Naive thymus-derived CD4-positive, alpha-beta T cell (primary cell): ENCODE measurements around the gene PET100. TPM values are rescaled to one million over a fixed set of nuclear protein-coding genes. Genes with fewer than 3 reads are reported as not detected.

Source experiments
- ATAC-seq: fragments of 150-1000 bp; cut with Tn5 transposase; 2 replicates; pipeline ENCODE4 v1.10.0; 2021; ENCODE audit warnings: mild to moderate bottlenecking, moderate library complexity
- CTCF ChIA-PET: fragments of 350-600 bp; sonication (Branson Sonifier 250); formaldehyde crosslinking; loops from one replicate; lab custom pipeline; 2021; ENCODE audit warnings: antibody characterized with exemption; lab: Charles Lee
- POLR2A ChIA-PET: fragments of 350-600 bp; sonication (Branson Sonifier 250); formaldehyde crosslinking; loops from one replicate; lab custom pipeline; 2021; ENCODE audit warnings: antibody characterized with exemption, inconsistent platforms; lab: Charles Lee
- DNase-seq, 9 donors: peaks; one replicate each; pipeline versions ENCODE4 v3.0.0 to v3.0.0-alpha.2; 2020 to 2022; ENCODE audit warnings: mixed read lengths in 1 of 9
- H3K27ac ChIP-seq: one replicate; pipeline ENCODE4 v1.7.0; 2013; ENCODE audit warnings: mild to moderate bottlenecking, low read depth, low read length, moderate library complexity
- H3K27me3 ChIP-seq, 2 donors: one replicate each; pipeline ENCODE4 v1.7.0; 2013; ENCODE audit warnings: low read length in 2 of 2, mild to moderate bottlenecking in 2 of 2, moderate library complexity in 2 of 2; ENCODE audit not compliant: control insufficient read depth in 2 of 2, insufficient read depth in 2 of 2
- H3K36me3 ChIP-seq, 3 experiments: 1 replicate in 2 of 3; 2 replicates in 1 of 3; pipeline ENCODE4 v1.7.0; 2013; ENCODE audit warnings: low read length in 3 of 3, mild to moderate bottlenecking in 3 of 3, moderate library complexity in 1 of 3; ENCODE audit not compliant: insufficient read depth in 3 of 3, control insufficient read depth in 2 of 3
- H3K4me1 ChIP-seq, 2 donors: one replicate each; pipeline ENCODE4 v1.7.0; 2013; ENCODE audit warnings: low read length in 2 of 2, mild to moderate bottlenecking in 2 of 2, moderate library complexity in 1 of 2; ENCODE audit not compliant: control insufficient read depth in 2 of 2, insufficient read depth in 2 of 2
- H3K4me3 ChIP-seq: 2 replicates; pipeline ENCODE4 v1.7.0; 2013; ENCODE audit warnings: mild to moderate bottlenecking, low read length
- H3K9me3 ChIP-seq, 3 experiments: 1 replicate in 2 of 3; 2 replicates in 1 of 3; pipeline ENCODE4 v1.7.0; 2013; ENCODE audit warnings: low read length in 3 of 3; ENCODE audit not compliant: control insufficient read depth in 2 of 3
- H3K27ac Mint-ChIP-seq, 9 donors: one replicate each; pipeline ENCODE4 v1.8.0; 2020 to 2022; ENCODE audit warnings: mixed read lengths in 9 of 9, mild to moderate bottlenecking in 8 of 9, moderate library complexity in 5 of 9, inconsistent platforms in 2 of 9
- H3K27me3 Mint-ChIP-seq, 5 donors: one replicate each; pipeline ENCODE4 v1.8.0; 2021 to 2022; ENCODE audit warnings: mixed read lengths in 5 of 5, mild to moderate bottlenecking in 1 of 5
- H3K36me3 Mint-ChIP-seq, 5 donors: one replicate each; pipeline ENCODE4 v1.8.0; 2020 to 2022; ENCODE audit warnings: mixed read lengths in 5 of 5, mild to moderate bottlenecking in 3 of 5, inconsistent platforms in 1 of 5
- H3K4me1 Mint-ChIP-seq, 7 donors: one replicate each; pipeline ENCODE4 v1.8.0; 2020 to 2022; ENCODE audit warnings: mixed read lengths in 7 of 7, mild to moderate bottlenecking in 3 of 7, inconsistent platforms in 1 of 7
- H3K4me3 Mint-ChIP-seq, 10 donors: one replicate each; pipeline ENCODE4 v1.8.0; 2020 to 2022; ENCODE audit warnings: mild to moderate bottlenecking in 10 of 10, mixed read lengths in 10 of 10, moderate library complexity in 6 of 10, inconsistent platforms in 2 of 10
- H3K9me3 Mint-ChIP-seq, 11 donors: one replicate each; pipeline ENCODE4 v1.8.0; 2020 to 2022; ENCODE audit warnings: mixed read lengths in 11 of 11, mild to moderate bottlenecking in 4 of 11, inconsistent platforms in 1 of 11, moderate library complexity in 1 of 11
- intact Hi-C, 2 donors: fragments of 100-400 bp; cut with micrococcal nuclease; formaldehyde crosslinking; loops; one replicate each; pipeline ENCODE4 v1.15.1; 2023
- polyA plus RNA-seq, 2 donors: library from polyadenylated mRNA; unstranded; fragments of 300-500 nt; fragmentation: Illumina TruSeq; gene quantifications; one replicate each; pipeline ENCODE4 v1.2.3, GENCODE V29; 2021
- total RNA-seq, 6 experiments: library from RNA in 5 of 6; stranded (reverse) in 5 of 6; gene quantifications; 1 replicate in 5 of 6; 2 replicates in 1 of 6; pipeline ENCODE4 v1.2.3 and lab custom pipeline; 2021 to 2026

Gene PET100
- total and polyA plus RNA-seq, 7 experiments from 2014 or later = 112 to 274 (median 127) TPM

DNA sequence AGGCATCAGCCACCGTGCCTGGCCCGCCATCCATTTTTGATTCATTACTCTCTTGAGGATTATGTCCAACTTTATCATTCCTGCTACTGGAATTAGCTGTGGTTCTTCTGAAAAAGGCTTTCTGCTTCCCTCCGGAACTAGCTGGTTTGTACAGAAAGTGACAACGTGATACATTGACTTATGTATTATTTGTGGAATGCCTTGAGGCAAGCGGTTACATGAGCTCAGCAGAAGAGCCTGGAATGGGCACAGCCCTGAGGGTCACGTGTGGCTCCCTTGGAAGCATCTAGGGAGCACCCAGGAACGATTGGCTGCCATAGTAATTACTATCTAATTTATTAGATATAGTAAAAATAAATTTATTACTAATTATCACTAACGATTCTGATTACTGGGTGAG lies 24.8 kb downstream of the PET100 start:
- POLR2A ChIA-PET = interaction anchor here (0.8 kb wide), 1 partner anchor 14 kb away, joined by 3 read pairs; no protein-coding TSS in a partner anchor
- Mint-ChIP-seq H3K27me3 (peaks cover 0 to 6% (median 0%) of the 10 kb centered on the region in 5 donors), H3K36me3 (peaks cover 0 to 2% (median 0%) of the 10 kb centered on the region in 5 donors), H3K4me3 (no peak overlapping the region), H3K9me3 (peaks cover 0 to 1% (median 0%) of the 10 kb centered on the region in 11 donors), H3K27ac (no peak overlapping the region), H3K4me1 (peaks cover 10 to 29% (median 24%) of the 10 kb centered on the region in 7 donors)
- Histone ChIP-seq H3K4me1 (peaks cover 0 to 21% of the 10 kb centered on the region in 2 donors), H3K9me3 (no peaks in the 10 kb centered on the region), H3K4me3 (no peak overlapping the region), H3K27ac (no peak overlapping the region), H3K27me3 (no peaks in the 10 kb centered on the region), H3K36me3 (no peaks in the 10 kb centered on the region)
- ATAC-seq = no peak
- CTCF ChIA-PET = interaction anchor here (0.6 to 3.0 kb wide), 2 partner anchors 140 to 145 kb away, joined by 5 to 11 read pairs; no protein-coding TSS in a partner anchor
- no peak for DNase-seq
- intact Hi-C loops = no loop called here

DNA sequence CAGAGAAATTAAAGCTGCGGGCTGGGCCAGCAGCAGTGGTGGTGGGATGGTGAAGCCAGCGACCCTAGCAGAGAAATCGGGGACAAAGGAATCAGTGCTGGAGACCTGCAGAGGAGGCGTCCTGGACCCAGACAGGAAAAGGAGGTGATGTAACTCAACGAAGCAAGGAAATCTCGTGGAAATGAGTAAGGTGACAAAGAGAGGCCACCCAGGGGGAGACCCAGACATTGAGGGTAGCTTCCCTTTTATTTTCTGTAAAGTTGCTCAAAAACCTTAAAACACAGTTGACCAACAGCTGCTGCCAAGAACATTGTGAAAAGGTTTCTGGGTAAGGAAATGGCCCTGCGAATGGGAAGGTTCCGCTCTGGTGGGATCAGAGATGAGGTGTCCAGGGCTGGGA lies 26.0 kb downstream of the PET100 start:
- H3K4me1 ChIP-seq = peaks cover 0 to 21% of the 10 kb centered on the region in 2 donors

DNA sequence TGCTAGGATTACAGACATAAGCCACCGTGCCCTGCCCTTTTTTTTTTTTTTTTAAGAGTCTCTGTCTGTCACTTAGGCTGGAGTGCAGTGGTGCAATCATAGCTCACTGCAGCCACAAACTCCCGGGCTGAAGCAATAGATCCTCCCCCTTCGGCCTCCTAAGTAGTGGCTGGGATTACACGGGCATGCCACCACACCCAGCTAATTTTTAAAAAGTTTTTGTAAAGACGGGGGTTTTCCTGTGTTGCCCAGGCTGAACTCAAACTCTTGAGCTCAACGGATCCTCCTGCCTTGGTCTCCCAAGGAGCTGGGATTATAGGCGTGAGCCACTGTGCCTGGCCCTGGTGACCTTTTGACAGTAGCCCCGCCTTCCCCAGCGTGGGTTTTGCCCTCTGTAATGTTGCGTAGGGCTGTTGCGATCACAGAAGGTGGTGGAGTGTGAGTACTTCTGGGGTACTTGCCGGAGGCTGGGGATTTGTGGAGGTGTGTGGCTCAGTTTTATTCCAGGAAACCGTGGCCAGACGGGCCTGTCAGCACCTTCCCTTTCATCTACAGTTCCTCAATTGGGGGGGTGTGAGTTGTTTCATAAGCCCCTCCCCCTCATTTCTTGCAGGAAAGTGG lies 27.6 kb downstream of the PET100 start:
- peak overlapping the region in 8 of 10 donors; percentile 16 to 82 (median 59) for H3K4me3 Mint-ChIP-seq
- no peaks in the 10 kb centered on the region for H3K9me3 ChIP-seq
- H3K27me3 ChIP-seq = no peaks in the 10 kb centered on the region
- H3K4me1 Mint-ChIP-seq = peaks cover 7 to 26% (median 20%) of the 10 kb centered on the region in 7 donors
- peak in 1 of 9 donors; percentile 37 for DNase-seq
- peaks cover 0 to 18% of the 10 kb centered on the region in 2 donors for H3K4me1 ChIP-seq
- H3K27ac Mint-ChIP-seq = peak overlapping the region in 5 of 9 donors; percentile 31 to 83 (median 64)
- H3K27me3 Mint-ChIP-seq = no peaks in the 10 kb centered on the region
- intact Hi-C loops = no loop called here
- CTCF ChIA-PET = interaction anchor here (0.6 to 0.8 kb wide), 2 partner anchors 21 to 24 kb away, joined by 4 to 5 read pairs; partner anchors contain the start of gene TRAPPC5
- H3K4me3 ChIP-seq = no peak overlapping the region
- peak overlapping the region; percentile 72 for H3K27ac ChIP-seq
- peaks cover 0 to 1% (median 0%) of the 10 kb centered on the region in 11 donors for H3K9me3 Mint-ChIP-seq
- ATAC-seq = peak; percentile 66
- peaks cover 0 to 2% (median 0%) of the 10 kb centered on the region in 5 donors for H3K36me3 Mint-ChIP-seq
- POLR2A ChIA-PET = interaction anchor here (0.6 to 1.5 kb wide), 4 partner anchors 9 to 260 kb away, joined by 3 to 6 read pairs (median 4); no protein-coding TSS in a partner anchor
- H3K36me3 ChIP-seq = no peaks in the 10 kb centered on the region

More for the DNA sequence above, 26.0 kb downstream of the PET100 start:
- CTCF ChIA-PET = interaction anchor here (0.8 to 3.0 kb wide), 3 partner anchors 19 to 144 kb away, joined by 4 to 11 read pairs (median 6); partner anchors contain the start of gene TRAPPC5
- peaks cover 0 to 3% (median 0%) of the 10 kb centered on the region in 5 donors for H3K27me3 Mint-ChIP-seq
- Histone ChIP-seq H3K27me3 (no peaks in the 10 kb centered on the region), H3K27ac (no peak overlapping the region), H3K4me3 (no peak overlapping the region), H3K9me3 (no peaks in the 10 kb centered on the region), H3K36me3 (no peaks in the 10 kb centered on the region)
- no peak for DNase-seq
- peak; percentile 34 for ATAC-seq
- intact Hi-C loops = no loop called here
- peak overlapping the region in 1 of 9 donors; percentile 77 for H3K27ac Mint-ChIP-seq
- POLR2A ChIA-PET = interaction anchor here (1.2 kb wide), 1 partner anchor 13 kb away, joined by 4 read pairs; no protein-coding TSS in a partner anchor
- no peak overlapping the region for H3K4me3 Mint-ChIP-seq
- H3K9me3 Mint-ChIP-seq = peaks cover 0 to 1% (median 0%) of the 10 kb centered on the region in 11 donors
- H3K36me3 Mint-ChIP-seq = peaks cover 0 to 2% (median 0%) of the 10 kb centered on the region in 5 donors
- peaks cover 10 to 29% (median 24%) of the 10 kb centered on the region in 7 donors for H3K4me1 Mint-ChIP-seq

DNA sequence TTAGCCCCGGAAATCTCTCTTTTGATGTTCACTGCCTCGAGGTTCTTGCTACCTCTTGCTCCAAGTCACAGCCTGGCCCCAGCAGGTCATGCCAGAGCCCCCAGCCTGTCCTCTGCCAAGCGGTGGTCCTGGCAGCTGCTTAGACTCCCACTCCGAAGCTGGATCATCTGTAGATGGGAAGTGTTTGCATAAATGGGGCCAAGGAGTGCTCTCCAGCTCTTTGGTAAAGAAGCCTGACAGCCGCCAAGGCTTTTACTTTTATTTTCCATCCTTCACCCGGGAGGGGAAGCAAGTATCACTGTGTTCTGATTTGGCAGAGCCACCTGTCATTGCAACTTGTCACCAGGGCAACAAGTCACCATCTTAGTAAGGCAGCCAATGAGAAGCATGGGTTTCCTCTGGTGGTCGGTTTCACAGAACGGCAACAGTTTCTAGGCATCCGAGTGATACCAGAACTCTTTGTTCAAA lies 28.7 kb downstream of the PET100 start:
- POLR2A ChIA-PET = interaction anchor here (1.0 to 1.5 kb wide), 4 partner anchors 10 to 157 kb away, joined by 3 to 6 read pairs (median 4); partner anchors contain the start of genes PET100 and TRAPPC5
- no peaks in the 10 kb centered on the region for H3K27me3 Mint-ChIP-seq

DNA sequence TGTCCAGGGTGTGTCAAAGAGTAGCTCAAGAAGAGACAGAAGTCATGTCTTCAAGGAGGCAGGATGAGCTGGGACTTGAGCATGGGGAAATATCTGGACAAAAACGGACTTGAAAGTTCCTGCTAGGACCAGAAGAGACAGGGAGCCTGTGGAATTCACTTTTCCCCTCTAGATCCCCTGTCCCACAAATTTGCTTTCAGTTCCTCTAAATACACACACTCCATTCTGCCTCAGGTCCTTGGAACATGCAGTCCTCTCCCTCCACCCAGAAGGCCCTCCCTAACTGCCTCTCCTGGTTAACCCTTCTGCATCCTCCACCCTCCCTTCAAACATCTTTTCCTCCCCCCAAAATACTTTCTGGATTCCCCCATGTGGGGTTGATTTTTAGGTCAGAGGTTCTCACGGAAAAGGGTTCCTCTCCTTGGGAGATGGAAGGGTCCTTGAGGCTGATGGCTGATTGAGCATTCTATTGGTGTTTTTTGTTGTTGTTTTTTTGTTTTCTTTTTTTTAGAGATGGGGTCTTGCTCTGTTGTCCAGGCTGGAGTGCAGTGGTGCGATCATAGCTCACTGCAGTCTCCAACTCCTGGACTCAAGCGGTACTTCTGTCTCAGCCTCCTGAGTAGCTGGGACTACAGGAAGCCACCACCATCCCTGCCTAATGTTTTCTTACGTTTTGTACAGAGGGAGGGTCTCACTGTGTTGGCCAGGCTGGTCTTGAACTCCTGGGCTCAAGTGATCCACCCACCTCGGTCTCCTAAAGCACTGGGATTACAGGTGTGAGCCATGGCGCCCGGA lies 32.3 kb downstream of the PET100 start:
- ATAC-seq = no peak
- POLR2A ChIA-PET = interaction anchor here (0.6 kb wide), 1 partner anchor 91 kb away, joined by 3 read pairs; no protein-coding TSS in a partner anchor

More for the DNA sequence above, 28.7 kb downstream of the PET100 start:
- Histone ChIP-seq H3K4me3 (peak overlapping the region; percentile 59), H3K27me3 (no peaks in the 10 kb centered on the region), H3K4me1 (peaks cover 0 to 16% of the 10 kb centered on the region in 2 donors), H3K36me3 (no peaks in the 10 kb centered on the region), H3K27ac (peak overlapping the region; percentile 72), H3K9me3 (no peaks in the 10 kb centered on the region)
- ATAC-seq (peak; percentile 74), DNase-seq (peak in 7 of 9 donors; percentile 48 to 72 (median 69))
- H3K4me1 Mint-ChIP-seq = peaks cover 5 to 19% (median 15%) of the 10 kb centered on the region in 7 donors
- peak overlapping the region; percentile 64 to 91 (median 88) for H3K27ac Mint-ChIP-seq
- peaks cover 0 to 1% (median 0%) of the 10 kb centered on the region in 11 donors for H3K9me3 Mint-ChIP-seq
- intact Hi-C loops = no loop called here
- CTCF ChIA-PET = no interaction called here
- peak overlapping the region; percentile 54 to 84 (median 76) for H3K4me3 Mint-ChIP-seq
- H3K36me3 Mint-ChIP-seq = no peaks in the 10 kb centered on the region

DNA sequence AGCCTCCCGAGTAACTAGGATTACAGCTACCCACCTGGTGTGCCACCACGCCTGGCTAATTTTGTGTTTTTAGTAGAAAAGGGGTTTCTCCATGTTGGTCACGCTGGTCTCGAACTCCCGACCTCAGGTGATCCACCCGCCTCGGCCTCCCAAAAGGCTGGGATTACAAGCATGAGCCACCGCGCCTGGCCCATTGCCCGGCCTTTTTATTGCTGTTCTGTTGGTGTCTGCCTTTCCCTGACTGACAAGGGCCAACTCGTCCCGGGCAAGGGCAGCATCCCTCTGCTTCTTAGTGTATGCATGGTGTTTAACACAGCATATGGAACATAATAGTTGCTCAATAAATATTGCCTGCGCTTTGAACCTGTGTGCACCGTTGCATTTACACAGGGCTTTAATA lies 33.1 kb downstream of the PET100 start:
- H3K27ac Mint-ChIP-seq = no peak overlapping the region
- H3K4me3 Mint-ChIP-seq = no peak overlapping the region
- Histone ChIP-seq H3K4me3 (no peak overlapping the region), H3K36me3 (no peaks in the 10 kb centered on the region), H3K27me3 (no peaks in the 10 kb centered on the region), H3K27ac (no peak overlapping the region), H3K9me3 (no peaks in the 10 kb centered on the region), H3K4me1 (peaks cover 0 to 9% of the 10 kb centered on the region in 2 donors)
- peaks cover 5 to 10% (median 9%) of the 10 kb centered on the region in 7 donors for H3K4me1 Mint-ChIP-seq
- ATAC-seq (no peak), DNase-seq (no peak)
- POLR2A ChIA-PET = no interaction called here
- H3K36me3 Mint-ChIP-seq = no peaks in the 10 kb centered on the region
- CTCF ChIA-PET = no interaction called here
- peaks cover 0 to 6% (median 2%) of the 10 kb centered on the region in 5 donors for H3K27me3 Mint-ChIP-seq
- peaks cover 0 to 1% (median 0%) of the 10 kb centered on the region in 11 donors for H3K9me3 Mint-ChIP-seq
- intact Hi-C loops = no loop called here

More for the DNA sequence above, 32.3 kb downstream of the PET100 start:
- Mint-ChIP-seq H3K9me3 (peaks cover 0 to 1% (median 0%) of the 10 kb centered on the region in 11 donors), H3K36me3 (no peaks in the 10 kb centered on the region), H3K27ac (no peak overlapping the region), H3K4me1 (peaks cover 5 to 16% (median 15%) of the 10 kb centered on the region in 7 donors), H3K27me3 (peaks cover 0 to 3% (median 2%) of the 10 kb centered on the region in 5 donors), H3K4me3 (peak overlapping the region in 2 of 10 donors; percentile 26 to 34)
- CTCF ChIA-PET = interaction anchor here (0.6 kb wide), 1 partner anchor 440 kb away, joined by 3 read pairs; no protein-coding TSS in a partner anchor
- Histone ChIP-seq H3K4me1 (peaks cover 0 to 16% of the 10 kb centered on the region in 2 donors), H3K4me3 (no peak overlapping the region), H3K9me3 (no peaks in the 10 kb centered on the region), H3K27ac (no peak overlapping the region), H3K27me3 (no peaks in the 10 kb centered on the region), H3K36me3 (no peaks in the 10 kb centered on the region)
- DNase-seq = no peak
- intact Hi-C loops = no loop called here
